Cerebellar nuclear complex (tissue), 1 donor: Measurements from ENCODE around the gene GALK2.
A peak's percentile ranks its signal among the peaks of the same experiment; 100 is the strongest.

Experiments used
- DNase-seq, 2 experiments: peaks; one replicate each; lab custom pipeline; 2025; lab: John Stamatoyannopoulos, UW

GALK2 gene

GRCh38 chr15:49169880-49170597 lies at the start of gene GALK2:
TSS of gene GALK2 (plus strand) at chr15:49170247. CDS start at chr15:49170323, 76 bp downstream.
- DNase-seq, result peak; percentile 51 to 85

DNA sequence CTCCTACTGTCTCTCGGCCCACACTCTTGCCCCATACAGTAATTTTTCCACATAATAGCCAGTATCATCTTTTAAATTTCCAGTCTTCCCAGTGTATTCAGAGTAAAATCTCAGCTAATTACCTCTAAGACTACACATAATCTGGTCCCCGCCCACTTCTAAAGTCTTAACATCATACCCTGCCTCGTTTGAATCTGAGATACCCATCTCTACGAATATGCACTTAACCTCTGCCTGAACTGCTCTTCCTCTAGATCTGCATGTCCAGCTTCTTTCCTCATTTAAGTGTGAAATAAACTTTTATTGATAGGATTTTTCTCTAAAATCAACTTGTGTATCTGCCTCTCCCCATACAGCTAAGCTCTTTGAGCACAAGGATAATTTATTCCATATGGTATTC lies 49.2 kb upstream of the GALK2 start:
- DNase-seq, result no peak

DNA sequence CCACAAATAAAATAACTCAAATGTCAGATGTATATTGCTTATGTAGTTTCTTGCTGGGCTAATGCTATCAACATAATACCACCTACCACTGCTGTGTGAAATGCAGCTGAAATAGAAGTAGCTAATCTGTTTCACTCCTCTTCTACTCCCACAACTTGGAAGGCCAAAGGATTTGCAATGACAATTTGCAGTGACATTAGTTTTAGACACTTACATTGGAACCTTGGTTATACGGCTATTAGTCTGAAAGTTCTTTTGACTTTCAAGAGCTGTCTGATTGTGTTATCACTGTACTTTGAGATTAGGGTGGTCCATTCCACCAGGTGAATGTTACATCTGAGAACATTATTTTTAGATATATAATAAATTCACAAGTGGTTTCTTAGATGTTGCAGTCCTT lies 48.1 kb upstream of the GALK2 start:
- no peak for DNase-seq

DNA sequence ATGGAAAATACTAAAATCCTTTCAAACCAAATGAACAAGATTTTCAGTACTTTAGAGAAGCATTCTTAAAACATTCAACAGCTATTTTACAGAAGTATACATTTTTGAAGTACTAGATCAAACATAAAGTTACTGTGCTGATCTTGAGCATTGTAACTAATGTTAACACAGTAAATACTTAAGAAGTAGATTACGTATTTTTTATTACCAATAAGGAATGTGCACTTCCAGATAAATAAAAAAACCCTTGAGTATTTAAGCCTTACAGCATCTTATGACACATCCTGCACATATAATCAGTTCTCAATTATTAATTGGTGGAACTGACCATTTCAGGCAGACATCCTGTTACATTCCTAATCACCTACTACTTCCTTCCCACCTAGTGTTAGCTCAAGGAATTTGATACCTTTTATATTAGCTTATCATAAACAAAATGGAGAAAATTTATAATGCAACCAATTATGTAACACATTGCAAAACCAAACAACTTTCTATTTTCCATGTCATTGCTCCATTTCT lies 47.4 kb upstream of the GALK2 start:
- no peak for DNase-seq

GRCh38 chr15:49124371-49124770 lies 45.7 kb upstream of the GALK2 start:
- DNase-seq, result no peak

- no peak for DNase-seq
These were observed 38.6 kb upstream of the GALK2 start for GRCh38 chr15:49131403-49131802.

DNA sequence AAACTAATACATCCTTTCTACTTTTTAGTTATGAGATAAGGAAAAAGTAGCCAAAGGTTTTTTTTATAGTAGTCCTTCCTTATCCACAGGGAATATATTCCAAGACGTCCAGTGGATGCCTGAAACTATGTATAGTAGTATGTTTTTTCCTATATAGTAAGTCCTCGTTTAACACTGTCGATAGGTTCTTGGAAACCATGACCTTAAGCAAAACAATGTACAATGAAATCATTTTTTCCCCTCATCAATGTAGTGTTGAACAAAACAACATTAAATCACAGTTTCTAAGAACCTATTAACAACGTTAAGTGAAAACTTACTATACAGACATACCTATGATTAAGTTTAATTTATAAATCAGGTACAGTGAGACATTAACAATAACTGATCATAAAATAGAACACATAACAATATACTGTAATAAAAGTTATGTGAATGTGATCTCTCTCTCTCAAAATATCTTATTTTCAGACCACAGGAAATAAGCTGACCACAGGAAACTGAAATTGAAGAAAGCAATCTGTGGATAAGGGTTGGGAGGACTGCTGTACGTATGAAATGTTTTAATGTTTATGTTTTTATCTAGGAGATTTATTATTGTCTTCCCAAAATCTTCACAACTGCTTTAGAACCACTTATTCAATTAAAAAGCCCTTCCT lies 35.2 kb upstream of the GALK2 start:
- DNase-seq, result no peak

- no peak for DNase-seq
These were observed 34.6 kb upstream of the GALK2 start for GRCh38 chr15:49135342-49135857.

- DNase-seq, result no peak
These were observed 34.1 kb upstream of the GALK2 start for GRCh38 chr15:49135911-49136310.

DNA sequence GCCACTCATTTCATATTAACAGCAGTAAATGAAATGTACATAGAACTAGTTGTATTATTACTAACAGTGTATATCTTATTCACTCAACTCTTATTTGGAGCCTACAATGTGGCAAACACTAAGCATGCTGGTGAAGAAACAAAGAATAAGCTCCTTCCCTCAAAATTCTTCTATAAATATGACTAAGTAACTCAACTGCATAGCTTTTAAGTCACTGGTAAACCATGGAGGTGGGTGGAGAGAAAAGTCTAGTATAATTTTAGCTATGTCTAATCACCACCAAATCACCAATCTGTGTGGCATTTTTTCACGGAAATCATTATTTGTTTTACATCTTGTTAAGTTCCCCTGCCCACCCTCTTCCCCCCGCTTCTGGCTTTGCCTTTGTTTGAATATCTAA lies 32.2 kb upstream of the GALK2 start:
- DNase-seq, result no peak

- DNase-seq, result no peak
These were observed 24.1 kb upstream of the GALK2 start for GRCh38 chr15:49145651-49146609.

DNA sequence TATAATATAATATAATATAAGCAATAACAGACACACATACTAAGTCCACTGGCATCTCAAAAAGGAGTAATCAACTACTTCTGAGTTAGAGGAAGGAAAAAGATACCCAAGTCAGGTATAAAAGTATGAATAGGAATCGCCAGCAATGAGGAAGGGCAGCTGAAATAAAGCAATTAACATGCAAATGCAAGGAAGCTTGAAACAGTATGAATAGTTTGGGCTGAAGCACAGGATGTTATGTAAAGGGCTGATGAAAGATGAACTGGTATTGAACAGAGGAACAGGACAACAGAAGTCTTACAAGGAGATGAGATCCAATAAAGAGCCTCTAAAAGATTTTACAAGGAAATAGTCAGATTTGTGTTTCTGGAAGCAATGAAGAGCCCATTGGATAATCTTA lies 21.7 kb upstream of the GALK2 start:
- no peak for DNase-seq

GRCh38 chr15:49148727-49149126 lies 21.3 kb upstream of the GALK2 start:
- DNase-seq, result no peak

GRCh38 chr15:49151831-49152230 lies 18.2 kb upstream of the GALK2 start:
- no peak for DNase-seq

DNA sequence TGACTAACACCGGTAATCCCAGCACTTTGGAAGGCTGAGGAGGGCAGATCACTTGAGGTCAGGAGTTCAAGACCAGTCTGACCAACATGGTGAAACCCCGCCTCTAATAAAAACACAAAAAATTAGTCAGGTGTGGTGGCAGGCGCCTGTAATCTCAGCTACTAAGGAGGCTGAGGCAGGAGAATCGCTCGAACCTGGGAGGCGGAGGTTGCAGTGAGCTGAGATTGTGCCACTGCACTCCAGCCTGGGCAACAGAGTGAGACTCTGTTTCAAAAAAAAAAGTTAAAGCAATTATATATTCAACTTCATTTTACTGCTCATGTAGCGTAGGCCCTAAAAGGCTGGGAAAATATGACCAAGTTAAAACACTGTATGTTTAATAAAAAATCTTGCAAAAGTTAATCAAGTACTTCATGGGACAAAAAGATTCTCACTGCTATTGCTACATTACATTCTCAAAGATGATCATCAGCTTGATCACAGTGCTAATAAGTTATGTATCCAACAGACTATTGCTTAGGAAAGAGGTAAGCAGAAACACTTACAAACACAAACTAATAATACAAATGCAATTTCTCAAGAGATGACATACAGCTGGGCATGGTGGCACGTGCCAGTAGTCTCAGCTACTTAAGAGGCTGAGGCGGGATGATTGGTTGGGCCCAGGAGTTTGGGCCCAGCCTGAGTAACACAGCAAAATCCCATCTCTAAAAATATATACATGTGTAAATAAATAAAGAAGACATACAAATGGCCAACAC lies 17.3 kb upstream of the GALK2 start:
- no peak for DNase-seq

- DNase-seq, result no peak
These were observed 15.7 kb upstream of the GALK2 start for GRCh38 chr15:49154359-49154758.

- DNase-seq, result no peak
These were observed 15.3 kb upstream of the GALK2 start for GRCh38 chr15:49154799-49155109.

- DNase-seq, result peak; percentile 66 to 88
These were observed 14.8 kb upstream of the GALK2 start, which contains the start of gene COPS2 for GRCh38 chr15:49155110-49155833. TSS of gene COPS2 (minus strand) at chr15:49155599. CDS start at chr15:49155578, 21 bp downstream.

DNA sequence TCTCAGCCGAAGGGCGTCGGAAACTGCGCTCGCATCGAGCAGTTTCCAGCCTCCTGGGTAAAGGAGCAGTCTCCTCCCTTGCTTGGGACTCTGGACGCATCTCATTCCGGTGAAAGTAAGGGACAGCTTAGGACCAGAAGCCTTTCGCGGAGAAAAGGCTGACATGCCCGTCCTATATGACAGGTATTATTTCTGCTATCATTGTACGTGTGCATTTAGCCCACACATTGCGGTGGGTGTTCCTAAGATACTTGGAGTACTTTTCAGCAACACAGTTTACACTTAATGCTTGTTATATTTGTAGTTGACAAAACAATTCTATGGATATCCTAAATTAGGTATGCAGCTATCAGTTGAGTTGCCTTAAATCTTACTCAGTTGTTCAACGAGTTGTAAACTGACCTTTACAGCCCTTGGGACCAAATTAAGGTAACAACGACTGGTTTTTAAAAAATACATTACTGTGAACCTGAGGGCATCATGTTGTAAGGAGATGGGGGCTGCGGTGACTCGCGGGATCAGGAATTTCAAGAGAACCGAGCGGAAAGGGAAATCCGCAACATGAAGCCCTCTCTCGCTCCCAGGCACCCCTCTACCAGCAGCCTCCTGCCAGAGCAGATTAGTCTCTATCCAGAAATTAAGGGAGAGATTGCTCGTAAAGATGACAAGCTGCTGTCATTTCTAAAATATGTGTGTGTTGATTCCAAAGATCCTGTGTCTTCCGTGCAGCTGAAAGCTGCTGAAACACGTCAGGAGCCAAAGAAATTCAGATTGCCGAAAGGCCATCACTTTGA lies 14.0 kb upstream of the GALK2 start:
- DNase-seq, result no peak

DNA sequence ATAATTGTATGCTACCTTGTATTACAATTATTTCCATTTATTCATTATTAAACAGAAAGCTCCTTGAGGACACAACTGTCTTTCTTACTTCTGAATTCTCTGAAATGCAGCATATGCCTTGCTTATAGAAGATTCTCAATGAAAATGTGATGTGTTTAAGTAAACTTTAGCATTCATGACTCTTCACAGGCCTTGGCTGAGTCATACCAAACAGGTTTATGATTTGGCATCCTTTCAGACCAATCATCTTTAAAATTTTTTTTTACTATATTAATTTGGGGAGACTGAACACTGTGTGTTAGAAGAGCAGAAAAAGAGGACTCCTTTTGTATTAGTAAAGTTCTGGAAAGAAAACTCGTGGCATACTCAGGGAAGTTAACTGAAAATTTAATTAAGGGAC lies 6.4 kb upstream of the GALK2 start:
- DNase-seq, result no peak
